ENCODE results near the gene P2RY8.

DNA sequence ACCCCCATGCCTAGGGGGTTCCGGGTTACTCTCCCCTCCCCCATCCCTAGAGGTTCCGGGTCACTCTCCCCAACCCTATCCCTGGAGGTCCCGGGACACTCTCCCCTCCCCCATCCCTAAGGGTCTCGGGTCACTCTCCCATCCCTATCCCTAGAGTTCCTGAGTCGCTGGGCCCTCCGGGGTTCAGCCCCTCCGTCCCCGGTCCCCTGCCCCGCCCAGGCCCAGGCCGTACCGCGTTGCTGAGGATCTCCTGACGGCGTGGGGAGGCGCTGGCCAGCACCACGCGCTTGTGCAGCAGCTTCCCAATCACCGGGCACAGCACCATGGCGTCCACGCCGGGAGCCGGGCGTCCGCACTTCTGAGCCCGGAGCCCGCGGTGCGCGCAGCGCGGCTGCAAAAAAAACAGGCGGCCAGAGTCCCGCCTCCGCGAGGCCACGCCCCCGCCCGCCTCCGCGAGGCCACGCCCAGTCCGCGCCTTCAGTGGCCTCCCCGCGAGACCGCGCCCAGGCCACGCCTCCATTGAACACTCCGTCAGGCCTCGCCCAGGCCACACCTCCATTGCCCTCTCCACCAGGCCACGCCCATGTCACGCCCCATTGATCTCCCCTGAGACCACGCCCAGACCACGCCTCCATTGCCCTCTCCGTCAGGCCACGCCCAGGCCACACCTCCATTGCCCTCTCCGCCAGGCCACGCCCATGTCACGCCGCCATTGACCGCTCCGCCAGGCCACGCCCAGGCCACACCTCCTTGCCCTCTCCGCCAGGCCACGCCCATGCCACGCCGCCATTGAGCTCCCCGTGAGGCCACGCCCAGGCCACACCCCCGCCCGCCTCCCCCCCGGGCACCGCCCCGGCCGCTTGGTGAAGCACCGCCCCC lies 84.2 kb downstream of the P2RY8 start, which contains the start of gene ASMTL:
- TF ChIP-seq, protein P1, sequence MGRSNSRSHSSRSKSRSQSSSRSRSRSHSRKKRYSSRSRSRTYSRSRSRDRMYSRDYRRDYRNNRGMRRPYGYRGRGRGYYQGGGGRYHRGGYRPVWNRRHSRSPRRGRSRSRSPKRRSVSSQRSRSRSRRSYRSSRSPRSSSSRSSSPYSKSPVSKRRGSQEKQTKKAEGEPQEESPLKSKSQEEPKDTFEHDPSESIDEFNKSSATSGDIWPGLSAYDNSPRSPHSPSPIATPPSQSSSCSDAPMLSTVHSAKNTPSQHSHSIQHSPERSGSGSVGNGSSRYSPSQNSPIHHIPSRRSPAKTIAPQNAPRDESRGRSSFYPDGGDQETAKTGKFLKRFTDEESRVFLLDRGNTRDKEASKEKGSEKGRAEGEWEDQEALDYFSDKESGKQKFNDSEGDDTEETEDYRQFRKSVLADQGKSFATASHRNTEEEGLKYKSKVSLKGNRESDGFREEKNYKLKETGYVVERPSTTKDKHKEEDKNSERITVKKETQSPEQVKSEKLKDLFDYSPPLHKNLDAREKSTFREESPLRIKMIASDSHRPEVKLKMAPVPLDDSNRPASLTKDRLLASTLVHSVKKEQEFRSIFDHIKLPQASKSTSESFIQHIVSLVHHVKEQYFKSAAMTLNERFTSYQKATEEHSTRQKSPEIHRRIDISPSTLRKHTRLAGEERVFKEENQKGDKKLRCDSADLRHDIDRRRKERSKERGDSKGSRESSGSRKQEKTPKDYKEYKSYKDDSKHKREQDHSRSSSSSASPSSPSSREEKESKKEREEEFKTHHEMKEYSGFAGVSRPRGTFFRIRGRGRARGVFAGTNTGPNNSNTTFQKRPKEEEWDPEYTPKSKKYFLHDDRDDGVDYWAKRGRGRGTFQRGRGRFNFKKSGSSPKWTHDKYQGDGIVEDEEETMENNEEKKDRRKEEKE (IDR thresholded peaks at IDR 0.05): no peak
- TF ChIP-seq POU2F2 (IDR thresholded peaks at IDR 0.05; ENCODE audit: borderline replicate concordance, low read depth, low read length) (peak; percentile 82; the same call in 2 of the 3 replicates), ZNF592 (IDR thresholded peaks at IDR 0.05) (no peak), CTCF (IDR thresholded peaks at IDR 0.05 in 2 of 3, conservative IDR thresholded peaks at IDR 0.05 in 1 of 3; ENCODE audit: control insufficient read depth in 2 of 3, extremely low read depth in 1 of 3, insufficient read depth in 1 of 3, low read depth in 3 of 3, low read length in 3 of 3) (no peak), RFX5 (IDR thresholded peaks at IDR 0.05; ENCODE audit: low read depth, low read length) (peak; percentile 66), SP1 (IDR thresholded peaks at IDR 0.05; ENCODE audit: low read depth, low read length) (peak; percentile 92), SIX5 (IDR thresholded peaks at IDR 0.05; ENCODE audit: low read depth, low read length, severe bottlenecking) (no peak), ESRRA (IDR thresholded peaks at IDR 0.05; ENCODE audit: low read length) (no peak), EZH2 (IDR thresholded peaks at IDR 0.05; ENCODE audit: borderline replicate concordance, control insufficient read depth, low read depth, low read length) (no peak), GABPA (IDR thresholded peaks at IDR 0.05; ENCODE audit: low read depth) (peak; percentile 77; the same call in 1 of the 2 replicates)
